Keratinocyte (primary cell): Measurements from ENCODE around the gene PLK1. TPM values are rescaled to one million over a fixed set of nuclear protein-coding genes. Genes with fewer than 3 reads are reported as not detected.

Experiments
- DNase-seq: peaks from one replicate; pipeline ENCODE4 v3.0.0-alpha.2; 2011; ENCODE audit warnings: low read depth, missing footprints, low spot score
- FAIRE-seq: peaks from 2 replicates; lab custom pipeline; 2011; peaks lifted over from hg19 to GRCh38; lab: Jason Lieb, UNC
- H2AFZ ChIP-seq: 2 replicates; pipeline ENCODE4 v1.6.0; 2012; ENCODE audit warnings: low read length, control low read depth, inconsistent platforms; ENCODE audit not compliant: control insufficient read depth
- H3K27ac ChIP-seq: 2 replicates; pipeline ENCODE4 v1.5.1; 2011; ENCODE audit warnings: low read length; ENCODE audit not compliant: control insufficient read depth, insufficient read depth
- H3K27me3 ChIP-seq: 3 replicates; pipeline ENCODE4 v1.6.0; 2011; ENCODE audit warnings: low read length; ENCODE audit not compliant: control insufficient read depth, insufficient read depth; ENCODE audit errors: extremely low read depth
- H3K36me3 ChIP-seq, 2 experiments: 2 replicates in 1 of 2; 3 replicates in 1 of 2; pipeline ENCODE4 v1.5.1; 2011; ENCODE audit warnings: low read length in 2 of 2, mild to moderate bottlenecking in 1 of 2; ENCODE audit not compliant: control insufficient read depth in 2 of 2, insufficient read depth in 2 of 2; ENCODE audit errors: extremely low read depth in 1 of 2
- H3K4me1 ChIP-seq: 3 replicates; pipeline ENCODE4 v1.5.1; 2011; ENCODE audit warnings: low read length; ENCODE audit not compliant: control insufficient read depth, insufficient read depth; ENCODE audit errors: extremely low read depth
- H3K4me2 ChIP-seq: 3 replicates; pipeline ENCODE4 v1.6.0; 2011; ENCODE audit warnings: low read depth, low read length; ENCODE audit not compliant: control insufficient read depth, insufficient read depth; ENCODE audit errors: extremely low read depth
- H3K4me3 ChIP-seq, 3 experiments: fragments of 200-600 bp in 1 of 3; sonication (generic) in 1 of 3; 2 replicates in 2 of 3; 3 replicates in 1 of 3; pipeline ENCODE4 v1.5.1; 2011 to 2016; ENCODE audit warnings: low read length in 3 of 3, mild to moderate bottlenecking in 3 of 3, control low read depth in 2 of 3, inconsistent platforms in 1 of 3, low read depth in 1 of 3, mixed read lengths in 1 of 3, mixed run types in 1 of 3, moderate library complexity in 1 of 3; ENCODE audit not compliant: control insufficient read depth in 2 of 3, insufficient read depth in 2 of 3; ENCODE audit errors: extremely low read depth in 1 of 3
- H3K79me2 ChIP-seq: 2 replicates; pipeline ENCODE4 v1.6.0; 2012; ENCODE audit warnings: low read length; ENCODE audit not compliant: control insufficient read depth, insufficient read depth
- H3K9ac ChIP-seq: 3 replicates; pipeline ENCODE4 v1.6.0; 2011; ENCODE audit warnings: low read length; ENCODE audit not compliant: control insufficient read depth, insufficient read depth; ENCODE audit errors: extremely low read depth
- H3K9me1 ChIP-seq: 3 replicates; pipeline ENCODE4 v1.6.0; 2011; ENCODE audit warnings: low read length; ENCODE audit not compliant: control insufficient read depth, insufficient read depth; ENCODE audit errors: extremely low read depth
- H3K9me3 ChIP-seq: 2 replicates; pipeline ENCODE4 v1.5.1; 2012; ENCODE audit warnings: low read depth, low read length; ENCODE audit not compliant: control insufficient read depth
- H4K20me1 ChIP-seq: 3 replicates; pipeline ENCODE4 v1.6.0; 2011; ENCODE audit warnings: low read length; ENCODE audit not compliant: control insufficient read depth, insufficient read depth; ENCODE audit errors: extremely low read depth
- CTCF ChIP-seq, 3 experiments: IDR thresholded peaks in 1 of 3; conservative IDR thresholded peaks in 1 of 3; optimal IDR thresholded peaks in 1 of 3; 2 replicates in 2 of 3; 3 replicates in 1 of 3; pipeline versions ENCODE3 to v1.5.1; 2011; ENCODE audit warnings: low read length in 3 of 3, mild to moderate bottlenecking in 3 of 3, moderate library complexity in 2 of 3, control low read depth in 1 of 3, inconsistent platforms in 1 of 3; ENCODE audit not compliant: insufficient read depth in 2 of 3; ENCODE audit errors: extremely low read depth in 1 of 3
- EZH2 ChIP-seq: IDR thresholded peaks from one replicate; pipeline ENCODE4 v1.6.1; 2012; ENCODE audit warnings: inconsistent platforms, mild to moderate bottlenecking, low read length, moderate library complexity
- dilution Hi-C: fragments of 300-500 bp; cut with MboI; formaldehyde crosslinking; loops from one replicate; pipeline ENCODE4 v1.7.0; 2020; ENCODE audit warnings: low sequenced_read_pairs; ENCODE audit not compliant: extremely low pct_ligation_motif_present
- polyA plus RNA-seq, 5 experiments: library from polyadenylated mRNA; depleted of rRNA in 3 of 5; stranded (reverse) in 3 of 5; stranded (forward) in 1 of 5; unstranded in 1 of 5; fragments of >200 nt; gene quantifications; 1 replicate in 1 of 5; 2 replicates in 3 of 5; 3 replicates in 1 of 5; pipeline versions ENCODE4 v1.2.1 to v1.2.3, GENCODE V29; 2011 to 2012; ENCODE audit warnings: missing spikeins in 2 of 5, low read depth in 1 of 5, low replicate concordance in 1 of 5

The PLK1 gene
- polyA plus RNA-seq, 1 donor (not counting 4 experiments of a cell fraction or from before 2014, with no cell fraction given) = 21.2 TPM

GRCh38 chr16:23670137-23670776 is 8.4 kb upstream of the PLK1 start:
- Histone ChIP-seq H3K4me2 (no peak overlapping the region), H2AFZ (no peak overlapping the region), H3K27me3 (no peaks in the 10 kb centered on the region), H3K9me1 (peaks cover 6% of the 10 kb centered on the region), H3K27ac (peak overlapping the region; percentile 63), H3K4me3 (no peak overlapping the region), H3K79me2 (no peaks in the 10 kb centered on the region), H3K4me1 (peaks cover 16% of the 10 kb centered on the region), H3K36me3 (peaks cover 21 to 29% of the 10 kb centered on the region in 2 experiments), H3K9ac (peak overlapping the region; percentile 24), H3K9me3 (no peaks in the 10 kb centered on the region), H4K20me1 (no peaks in the 10 kb centered on the region)
- TF ChIP-seq EZH2 (no peak), CTCF (optimal IDR thresholded peaks at IDR 0.05 in 1 of 3, IDR thresholded peaks at IDR 0.05 in 1 of 3, conservative IDR thresholded peaks at IDR 0.05 in 1 of 3; ENCODE audit: extremely low read depth in 1 of 3, insufficient read depth in 2 of 3, low read length in 3 of 3) (no peak)
- dilution Hi-C loops = no loop called here
- FAIRE-seq (peak; percentile 49), DNase-seq (peak; percentile 71)

GRCh38 chr16:23673971-23674614 is 4.6 kb upstream of the PLK1 start:
- TF ChIP-seq CTCF (optimal IDR thresholded peaks at IDR 0.05 in 1 of 3, IDR thresholded peaks at IDR 0.05 in 1 of 3, conservative IDR thresholded peaks at IDR 0.05 in 1 of 3; ENCODE audit: extremely low read depth in 1 of 3, insufficient read depth in 2 of 3, low read length in 3 of 3) = no peak
- no peak for TF ChIP-seq EZH2
- no peaks in the 10 kb centered on the region for H3K27me3 ChIP-seq
- H4K20me1 ChIP-seq = no peaks in the 10 kb centered on the region
- DNase-seq (no peak), FAIRE-seq (no peak)
- dilution Hi-C loops = no loop called here
- H3K4me2 ChIP-seq = no peak overlapping the region
- peaks cover 14% of the 10 kb centered on the region in 2 experiments for H3K36me3 ChIP-seq
- no peak overlapping the region for H2AFZ ChIP-seq
- H3K9me1 ChIP-seq = peaks cover 6% of the 10 kb centered on the region
- H3K4me1 ChIP-seq = peaks cover 21% of the 10 kb centered on the region
- H3K79me2 ChIP-seq = peaks cover 3% of the 10 kb centered on the region
- H3K9ac ChIP-seq = no peak overlapping the region
- no peak overlapping the region for H3K4me3 ChIP-seq
- H3K27ac ChIP-seq = no peak overlapping the region
- no peaks in the 10 kb centered on the region for H3K9me3 ChIP-seq
